Type B pancreatic cell (in vitro differentiated cells): Measurements from ENCODE around the gene PLIN3. TPM values are rescaled to one million over a fixed set of nuclear protein-coding genes. Genes with fewer than 3 reads are reported as not detected.
"Not testable (repeated sequence)": the region's sequence is repeated elsewhere in the genome, so short reads cannot be mapped to it uniquely, and the experiment has no call there.

ENCODE experiments used
- DNase-seq: peaks from one replicate; pipeline ENCODE4 v3.0.0; 2021; ENCODE audit warnings: mixed read lengths; ENCODE audit not compliant: unreplicated experiment; ENCODE audit errors: extremely low spot score
- H3K27ac Mint-ChIP-seq: 2 replicates; pipeline ENCODE4 v1.8.0; 2021; ENCODE audit warnings: mild to moderate bottlenecking, mixed read lengths
- H3K27me3 Mint-ChIP-seq: 2 replicates; pipeline ENCODE4 v1.8.0; 2021; ENCODE audit warnings: mixed read lengths
- H3K36me3 Mint-ChIP-seq: 2 replicates; pipeline ENCODE4 v1.8.0; 2021; ENCODE audit warnings: mixed read lengths
- H3K4me1 Mint-ChIP-seq: one replicate; pipeline ENCODE4 v1.8.0; 2021; ENCODE audit warnings: mixed read lengths; ENCODE audit not compliant: unreplicated experiment
- H3K4me3 Mint-ChIP-seq: 2 replicates; pipeline ENCODE4 v1.8.0; 2021; ENCODE audit warnings: mild to moderate bottlenecking, mixed read lengths
- H3K9me3 Mint-ChIP-seq: 2 replicates; pipeline ENCODE4 v1.8.0; 2021; ENCODE audit warnings: mixed read lengths
- CTCF ChIP-seq: fragments of 200-600 bp; sonication (generic); conservative IDR thresholded peaks from 2 replicates; pipeline ENCODE4 v1.5.0; 2021; ENCODE audit warnings: antibody characterized with exemption, mild to moderate bottlenecking
- total RNA-seq: library from RNA; stranded (reverse); gene quantifications from 2 replicates; pipeline ENCODE4 v1.2.1, GENCODE V29; 2021; ENCODE audit warnings: low replicate concordance

The PLIN3 gene
- total RNA-seq, 1 donor from 2014 or later: 53.9 TPM

GRCh38 chr19:4830768-4831265 lies 36.6 kb downstream of the PLIN3 start:
- Mint-ChIP-seq H3K4me3 (peak overlapping the region; percentile 90), H3K27me3 (no peaks in the 10 kb centered on the region), H3K9me3 (no peaks in the 10 kb centered on the region), H3K4me1 (peaks cover 14% of the 10 kb centered on the region), H3K27ac (peak overlapping the region; percentile 91), H3K36me3 (no peaks in the 10 kb centered on the region)
- TF ChIP-seq CTCF: no peak
- DNase-seq: no peak

GRCh38 chr19:4830332-4830731 lies 37.1 kb downstream of the PLIN3 start:
- TF ChIP-seq CTCF: no peak
- Mint-ChIP-seq H3K36me3 (no peaks in the 10 kb centered on the region), H3K9me3 (no peaks in the 10 kb centered on the region), H3K4me1 (peaks cover 14% of the 10 kb centered on the region), H3K27me3 (no peaks in the 10 kb centered on the region), H3K4me3 (peak overlapping the region; percentile 90), H3K27ac (peak overlapping the region; percentile 91)
- no peak for DNase-seq

GRCh38 chr19:4829001-4829712 lies 38.3 kb downstream of the PLIN3 start:
- Mint-ChIP-seq H3K4me1 (peaks cover 14% of the 10 kb centered on the region), H3K27ac (peak overlapping the region; percentile 76), H3K9me3 (no peaks in the 10 kb centered on the region), H3K4me3 (peak overlapping the region; percentile 77), H3K27me3 (no peaks in the 10 kb centered on the region), H3K36me3 (no peaks in the 10 kb centered on the region)
- DNase-seq: no peak
- no peak for TF ChIP-seq CTCF

- Mint-ChIP-seq H3K27me3 (no peaks in the 10 kb centered on the region), H3K4me1 (no peaks in the 10 kb centered on the region), H3K4me3 (no peak overlapping the region), H3K36me3 (no peaks in the 10 kb centered on the region), H3K9me3 (no peaks in the 10 kb centered on the region), H3K27ac (no peak overlapping the region)
- DNase-seq: no peak
- no peak for TF ChIP-seq CTCF
Observed at GRCh38 chr19:4823577-4823976, 43.9 kb downstream of the PLIN3 start.

GRCh38 chr19:4822354-4822753 lies 45.1 kb downstream of the PLIN3 start:
- H3K27ac Mint-ChIP-seq, H3K9me3 Mint-ChIP-seq, H3K4me1 Mint-ChIP-seq, DNase-seq, H3K27me3 Mint-ChIP-seq, H3K4me3 Mint-ChIP-seq, H3K36me3 Mint-ChIP-seq: not testable (repeated sequence)

- DNase-seq: no peak
- H3K36me3 Mint-ChIP-seq: no peaks in the 10 kb centered on the region
- no peak for TF ChIP-seq CTCF
- H3K4me1 Mint-ChIP-seq: no peaks in the 10 kb centered on the region
- no peak overlapping the region for H3K27ac Mint-ChIP-seq
- H3K27me3 Mint-ChIP-seq: no peaks in the 10 kb centered on the region
- no peak overlapping the region for H3K4me3 Mint-ChIP-seq
- H3K9me3 Mint-ChIP-seq: no peaks in the 10 kb centered on the region
Observed at GRCh38 chr19:4821265-4821664, 46.2 kb downstream of the PLIN3 start.
